KMS-11 (cell line): ENCODE measurements around the gene LRP6.

Experiments used
- H2AFZ ChIP-seq: fragments of 200-600 bp; sonication (generic); 2 replicates; pipeline ENCODE4 v1.6.1; 2016; ENCODE audit warnings: antibody characterized with exemption, mixed run types, low read depth
- H3K27ac ChIP-seq: fragments of 200-600 bp; sonication (generic); 2 replicates; pipeline ENCODE4 v1.6.1; 2016; ENCODE audit warnings: mild to moderate bottlenecking, mixed run types
- H3K27me3 ChIP-seq: fragments of 200-600 bp; sonication (generic); 2 replicates; pipeline ENCODE4 v1.6.1; 2017; ENCODE audit warnings: mild to moderate bottlenecking, low read depth, mixed run types, moderate library complexity; ENCODE audit not compliant: insufficient read depth
- H3K36me3 ChIP-seq: fragments of 200-600 bp; sonication (generic); 2 replicates; pipeline ENCODE4 v1.6.1; 2017; ENCODE audit warnings: mild to moderate bottlenecking, mixed run types; ENCODE audit not compliant: insufficient read depth
- H3K4me1 ChIP-seq: fragments of 200-600 bp; sonication (generic); 2 replicates; pipeline ENCODE4 v1.6.1; 2016; ENCODE audit warnings: mild to moderate bottlenecking, low read depth, mixed run types; ENCODE audit not compliant: poor library complexity, severe bottlenecking
- H3K4me2 ChIP-seq: fragments of 200-600 bp; sonication (generic); 2 replicates; pipeline ENCODE4 v1.7.0; 2016; ENCODE audit warnings: mild to moderate bottlenecking, mixed run types
- H3K4me3 ChIP-seq: fragments of 200-600 bp; sonication (generic); IDR thresholded peaks from 2 replicates; pipeline ENCODE4 v1.6.1; 2017; ENCODE audit warnings: low read depth, low read length, mixed read lengths; ENCODE audit not compliant: insufficient read depth
- H3K79me2 ChIP-seq: fragments of 200-600 bp; sonication (generic); 2 replicates; pipeline ENCODE4 v1.6.1; 2016; ENCODE audit warnings: low read depth, mixed run types; ENCODE audit not compliant: insufficient read depth
- H3K9ac ChIP-seq: fragments of 200-600 bp; sonication (generic); 2 replicates; pipeline ENCODE4 v1.6.1; 2016; ENCODE audit warnings: mild to moderate bottlenecking, mixed run types
- H4K20me1 ChIP-seq: fragments of 200-600 bp; sonication (generic); 2 replicates; pipeline ENCODE4 v1.6.1; 2016; ENCODE audit warnings: mild to moderate bottlenecking, mixed run types; ENCODE audit not compliant: insufficient read depth
- TF ChIP-seq, protein P1 (sequence below): fragments of 200-600 bp; sonication (generic); conservative IDR thresholded peaks from 2 replicates; pipeline ENCODE4 v1.6.1; 2017; ENCODE audit warnings: low read depth, mild to moderate bottlenecking, antibody characterized with exemption, low read length, moderate library complexity, mixed read lengths

The LRP6 gene

DNA sequence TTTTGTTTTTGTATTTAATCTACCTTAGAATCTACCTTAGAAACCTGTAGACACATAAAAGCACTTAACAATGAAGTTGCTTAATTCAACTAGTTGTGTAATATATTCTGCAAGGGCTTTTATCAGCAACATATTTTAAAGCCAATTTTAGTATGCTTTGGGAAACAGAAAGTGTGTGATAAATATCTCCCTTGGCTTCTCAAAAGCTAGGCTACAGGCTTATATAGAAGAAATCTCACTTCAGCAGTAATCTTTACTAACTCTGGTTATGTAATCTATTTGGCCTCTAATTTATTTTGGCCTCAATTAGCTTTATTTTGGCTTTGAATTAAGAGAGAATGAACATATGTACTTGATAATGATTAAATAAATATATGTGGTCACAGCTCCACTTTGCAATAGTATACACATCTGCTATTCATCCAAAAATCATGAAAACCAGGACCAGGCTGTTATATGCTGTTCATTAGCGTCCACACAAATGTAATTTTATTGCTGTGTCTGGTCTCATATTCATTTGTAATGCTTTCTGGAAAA, 37.2 kb downstream of the LRP6 start:
- Histone ChIP-seq H3K4me2 (no peak overlapping the region), H3K4me3 (no peak overlapping the region), H3K36me3 (no peaks in the 10 kb centered on the region), H3K4me1 (no peaks in the 10 kb centered on the region), H3K27me3 (no peaks in the 10 kb centered on the region), H3K27ac (no peak overlapping the region), H4K20me1 (no peaks in the 10 kb centered on the region), H3K79me2 (no peaks in the 10 kb centered on the region; the same call in 1 of the 2 replicates), H3K9ac (no peak overlapping the region), H2AFZ (no peak overlapping the region)
- TF ChIP-seq, protein P1, sequence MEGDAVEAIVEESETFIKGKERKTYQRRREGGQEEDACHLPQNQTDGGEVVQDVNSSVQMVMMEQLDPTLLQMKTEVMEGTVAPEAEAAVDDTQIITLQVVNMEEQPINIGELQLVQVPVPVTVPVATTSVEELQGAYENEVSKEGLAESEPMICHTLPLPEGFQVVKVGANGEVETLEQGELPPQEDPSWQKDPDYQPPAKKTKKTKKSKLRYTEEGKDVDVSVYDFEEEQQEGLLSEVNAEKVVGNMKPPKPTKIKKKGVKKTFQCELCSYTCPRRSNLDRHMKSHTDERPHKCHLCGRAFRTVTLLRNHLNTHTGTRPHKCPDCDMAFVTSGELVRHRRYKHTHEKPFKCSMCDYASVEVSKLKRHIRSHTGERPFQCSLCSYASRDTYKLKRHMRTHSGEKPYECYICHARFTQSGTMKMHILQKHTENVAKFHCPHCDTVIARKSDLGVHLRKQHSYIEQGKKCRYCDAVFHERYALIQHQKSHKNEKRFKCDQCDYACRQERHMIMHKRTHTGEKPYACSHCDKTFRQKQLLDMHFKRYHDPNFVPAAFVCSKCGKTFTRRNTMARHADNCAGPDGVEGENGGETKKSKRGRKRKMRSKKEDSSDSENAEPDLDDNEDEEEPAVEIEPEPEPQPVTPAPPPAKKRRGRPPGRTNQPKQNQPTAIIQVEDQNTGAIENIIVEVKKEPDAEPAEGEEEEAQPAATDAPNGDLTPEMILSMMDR = no peak

DNA sequence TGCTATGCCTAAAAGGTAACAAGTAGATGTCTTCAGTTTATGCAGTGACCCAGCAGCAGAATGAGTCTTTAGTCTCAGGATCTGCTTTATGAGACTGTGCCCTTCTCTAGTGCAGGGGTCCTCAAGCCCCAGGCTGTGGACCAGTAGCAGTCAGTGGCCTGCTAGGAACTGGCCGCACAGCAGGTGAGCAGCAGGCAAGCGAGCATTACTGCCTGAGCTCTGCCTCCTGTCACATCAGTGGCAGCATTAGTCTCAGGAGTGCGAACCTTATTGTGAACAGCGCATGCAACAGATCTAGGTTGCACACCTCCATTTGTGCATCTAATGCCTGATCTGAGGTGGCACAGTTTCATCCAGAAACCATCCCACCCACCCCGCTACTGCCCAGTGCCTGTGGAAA, 38.4 kb downstream of the LRP6 start:
- TF ChIP-seq, protein P1 = no peak
- H3K79me2 ChIP-seq = no peaks in the 10 kb centered on the region; the same call in 1 of the 2 replicates
- H3K4me1 ChIP-seq = no peaks in the 10 kb centered on the region
- H3K27me3 ChIP-seq = no peaks in the 10 kb centered on the region
- no peak overlapping the region for H3K27ac ChIP-seq
- no peak overlapping the region for H2AFZ ChIP-seq
- no peak overlapping the region for H3K9ac ChIP-seq
- H3K4me2 ChIP-seq = no peak overlapping the region
- H3K4me3 ChIP-seq = no peak overlapping the region
- H4K20me1 ChIP-seq = no peaks in the 10 kb centered on the region
- no peaks in the 10 kb centered on the region for H3K36me3 ChIP-seq

DNA sequence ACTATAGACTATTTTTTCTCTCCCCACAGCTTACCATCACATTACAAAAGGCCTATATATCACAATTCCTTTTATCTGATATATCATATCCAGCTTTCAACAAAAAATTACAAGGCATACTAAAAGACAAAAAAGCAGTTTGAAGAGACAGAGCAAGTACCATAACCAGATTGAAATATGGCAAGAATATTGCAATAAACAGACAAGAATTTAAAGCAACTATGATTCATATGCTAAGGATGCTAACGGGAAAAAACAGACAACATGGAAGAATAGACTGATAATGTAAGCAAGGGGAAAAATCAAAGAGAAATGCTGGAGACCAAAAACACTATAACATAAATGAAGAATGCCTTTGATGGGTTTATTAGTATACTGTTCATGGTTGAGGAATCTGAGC, 40.7 kb downstream of the LRP6 start:
- H3K4me1 ChIP-seq = no peaks in the 10 kb centered on the region
- no peaks in the 10 kb centered on the region for H3K27me3 ChIP-seq
- TF ChIP-seq, protein P1 = no peak
- H4K20me1 ChIP-seq = no peaks in the 10 kb centered on the region
- H3K79me2 ChIP-seq = peaks cover 3% of the 10 kb centered on the region; the same call in 1 of the 2 replicates
- H2AFZ ChIP-seq = no peak overlapping the region
- no peak overlapping the region for H3K4me2 ChIP-seq
- no peaks in the 10 kb centered on the region for H3K36me3 ChIP-seq
- no peak overlapping the region for H3K9ac ChIP-seq
- no peak overlapping the region for H3K27ac ChIP-seq
- H3K4me3 ChIP-seq = no peak overlapping the region

DNA sequence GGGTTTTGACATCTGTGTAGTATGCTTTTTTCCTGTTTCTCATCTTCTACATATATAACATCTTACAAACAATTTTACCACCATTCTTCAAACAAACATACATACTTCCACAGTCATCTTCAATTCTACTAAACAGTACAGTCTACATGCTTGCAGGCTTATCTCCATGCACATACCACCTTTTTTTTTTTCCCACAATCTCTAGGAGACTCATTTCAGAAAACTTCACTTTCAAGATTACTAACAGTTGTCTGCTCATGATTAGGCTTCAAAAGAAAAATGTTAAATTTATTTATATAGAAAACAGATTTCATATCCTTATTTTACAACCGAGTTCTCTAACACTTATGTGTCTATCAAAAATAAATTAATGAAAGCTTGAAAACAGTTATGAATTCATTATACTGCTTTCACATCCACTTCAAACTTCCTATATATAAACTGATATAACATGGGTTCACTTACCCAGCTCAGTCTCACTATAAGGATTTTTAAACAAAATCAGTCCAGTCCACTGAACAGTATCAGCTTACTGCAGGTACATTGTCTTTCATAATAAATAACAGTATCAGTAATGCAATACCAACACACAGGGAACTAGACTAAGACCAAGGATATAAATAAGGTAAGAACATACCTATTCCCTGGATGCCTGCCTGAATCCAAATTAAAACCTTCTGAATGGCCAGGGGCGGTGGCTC, 42.5 kb downstream of the LRP6 start:
- no peak overlapping the region for H3K27ac ChIP-seq
- H3K4me3 ChIP-seq = no peak overlapping the region
- no peaks in the 10 kb centered on the region for H3K4me1 ChIP-seq
- no peaks in the 10 kb centered on the region for H4K20me1 ChIP-seq
- no peaks in the 10 kb centered on the region for H3K27me3 ChIP-seq
- H3K9ac ChIP-seq = no peak overlapping the region
- no peak overlapping the region for H2AFZ ChIP-seq
- H3K36me3 ChIP-seq = no peaks in the 10 kb centered on the region
- TF ChIP-seq, protein P1 = no peak
- peaks cover 3% of the 10 kb centered on the region; the same call in 1 of the 2 replicates for H3K79me2 ChIP-seq
- H3K4me2 ChIP-seq = no peak overlapping the region
